ENCODE measurements around the gene ELAVL3.
"Not testable (repeated sequence)": the region's sequence is repeated elsewhere in the genome, so short reads cannot be mapped to it uniquely, and the experiment has no call there.

ELAVL3 gene

GRCh38 chr19:11485245-11485837, 4.5 kb upstream of the ELAVL3 start:
- H3K27me3 ChIP-seq (ENCODE audit: insufficient read depth, low read length), result peaks cover 21% of the 10 kb centered on the region
- H3K4me3 ChIP-seq (ENCODE audit: low read length), result no peak overlapping the region
- H3K9me3 ChIP-seq (ENCODE audit: insufficient read depth, low read depth, low read length), result no peaks in the 10 kb centered on the region
- 88% methylated on average over 13 of the region's 13 CpGs for WGBS
- H3K4me1 ChIP-seq (ENCODE audit: insufficient read depth, low read length), result no peaks in the 10 kb centered on the region; the same call in 1 of the 2 replicates
- H3K9ac ChIP-seq (ENCODE audit: low read depth, low read length), result no peak overlapping the region
- H3K36me3 ChIP-seq (ENCODE audit: insufficient read depth, low read length), result no peaks in the 10 kb centered on the region
- no peak overlapping the region for H3K27ac ChIP-seq (ENCODE audit: low read depth, low read length)

- no peak overlapping the region for H3K4me3 ChIP-seq (ENCODE audit: low read length)
- no peaks in the 10 kb centered on the region; the same call in 1 of the 2 replicates for H3K4me1 ChIP-seq (ENCODE audit: insufficient read depth, low read length)
- no peak overlapping the region for H3K27ac ChIP-seq (ENCODE audit: low read depth, low read length)
- no peak overlapping the region for H3K9ac ChIP-seq (ENCODE audit: low read depth, low read length)
- no peaks in the 10 kb centered on the region for H3K36me3 ChIP-seq (ENCODE audit: insufficient read depth, low read length)
- H3K9me3 ChIP-seq (ENCODE audit: insufficient read depth, low read depth, low read length), result no peaks in the 10 kb centered on the region
- peaks cover 39% of the 10 kb centered on the region for H3K27me3 ChIP-seq (ENCODE audit: insufficient read depth, low read length)
- 93% methylated on average over 57 of the region's 57 CpGs for WGBS
Observed at GRCh38 chr19:11483366-11484111, 2.7 kb upstream of the ELAVL3 start.

GRCh38 chr19:11482384-11483050, 1.7 kb upstream of the ELAVL3 start:
- Histone ChIP-seq H3K4me3 (ENCODE audit: low read length) (peak overlapping the region; percentile 42), H3K4me1 (ENCODE audit: insufficient read depth, low read length) (no peaks in the 10 kb centered on the region; the same call in 1 of the 2 replicates), H3K9me3 (ENCODE audit: insufficient read depth, low read depth, low read length) (no peaks in the 10 kb centered on the region), H3K36me3 (ENCODE audit: insufficient read depth, low read length) (no peaks in the 10 kb centered on the region), H3K27me3 (ENCODE audit: insufficient read depth, low read length) (peaks cover 46% of the 10 kb centered on the region), H3K9ac (ENCODE audit: low read depth, low read length) (no peak overlapping the region), H3K27ac (ENCODE audit: low read depth, low read length) (no peak overlapping the region; the same call in 1 of the 2 replicates)
- 4% methylated on average over 58 of the region's 58 CpGs for WGBS

DNA sequence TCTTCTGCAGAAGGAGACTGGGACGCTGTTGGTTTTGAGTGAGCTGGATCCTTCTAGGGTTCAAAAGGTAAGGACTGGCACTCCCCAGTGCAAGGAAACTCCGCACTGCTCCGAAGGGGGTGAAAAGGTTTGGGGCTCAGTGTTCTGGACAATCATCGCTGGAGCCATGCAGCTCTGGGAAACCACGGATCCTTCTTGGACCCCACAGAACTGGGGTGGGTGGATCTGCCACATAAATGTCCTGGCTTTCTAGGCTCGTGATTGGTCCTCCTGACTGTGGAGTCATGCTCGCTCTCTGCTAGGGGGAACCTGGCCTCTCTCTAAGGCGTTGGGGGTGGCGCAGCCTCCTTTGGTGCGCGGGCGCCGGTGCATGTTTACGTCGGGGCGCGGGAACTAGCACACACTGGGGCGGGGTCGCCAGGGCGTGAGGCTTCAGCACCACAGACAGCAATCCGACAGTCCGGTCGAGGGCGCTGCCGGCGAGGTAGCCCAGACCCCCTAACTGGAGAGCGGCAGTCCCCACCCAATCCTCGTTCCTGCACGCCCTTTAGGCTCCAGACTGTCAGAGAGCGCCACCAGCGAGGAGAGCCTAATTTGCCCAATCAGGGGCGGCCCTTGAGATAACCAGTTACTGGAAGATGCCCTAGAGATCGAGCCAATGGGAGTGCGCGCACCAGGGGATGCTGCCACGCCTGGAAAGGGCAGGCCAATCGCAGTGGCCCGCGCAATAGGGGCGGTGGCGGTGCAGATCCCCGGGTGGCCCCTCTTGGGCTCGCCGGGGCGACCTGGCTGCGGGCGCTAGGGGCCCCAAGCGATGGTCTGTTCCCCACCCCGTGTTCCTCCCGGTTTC, 913 bp upstream of the ELAVL3 start:
- Histone ChIP-seq H3K9me3 (ENCODE audit: insufficient read depth, low read depth, low read length) (no peaks in the 10 kb centered on the region), H3K27ac (ENCODE audit: low read depth, low read length) (no peak overlapping the region; the same call in 1 of the 2 replicates), H3K36me3 (ENCODE audit: insufficient read depth, low read length) (no peaks in the 10 kb centered on the region), H3K27me3 (ENCODE audit: insufficient read depth, low read length) (peaks cover 46% of the 10 kb centered on the region), H3K9ac (ENCODE audit: low read depth, low read length) (no peak overlapping the region), H3K4me1 (ENCODE audit: insufficient read depth, low read length) (no peaks in the 10 kb centered on the region; the same call in 1 of the 2 replicates), H3K4me3 (ENCODE audit: low read length) (peak overlapping the region; percentile 42)
- 11% methylated on average over 50 of the region's 50 CpGs for WGBS

- peaks cover 46% of the 10 kb centered on the region for H3K27me3 ChIP-seq (ENCODE audit: insufficient read depth, low read length)
- H3K4me1 ChIP-seq (ENCODE audit: insufficient read depth, low read length), result no peaks in the 10 kb centered on the region; the same call in 1 of the 2 replicates
- no peaks in the 10 kb centered on the region for H3K36me3 ChIP-seq (ENCODE audit: insufficient read depth, low read length)
- H3K9me3 ChIP-seq (ENCODE audit: insufficient read depth, low read depth, low read length), result no peaks in the 10 kb centered on the region
- peak overlapping the region; percentile 32; the same call in 1 of the 2 replicates for H3K4me3 ChIP-seq (ENCODE audit: low read length)
- WGBS, result 12% methylated on average over 86 of the region's 86 CpGs
- H3K27ac ChIP-seq (ENCODE audit: low read depth, low read length), result no peak overlapping the region
- no peak overlapping the region for H3K9ac ChIP-seq (ENCODE audit: low read depth, low read length)
Observed at GRCh38 chr19:11479898-11480714, 740 bp downstream of the ELAVL3 start.

DNA sequence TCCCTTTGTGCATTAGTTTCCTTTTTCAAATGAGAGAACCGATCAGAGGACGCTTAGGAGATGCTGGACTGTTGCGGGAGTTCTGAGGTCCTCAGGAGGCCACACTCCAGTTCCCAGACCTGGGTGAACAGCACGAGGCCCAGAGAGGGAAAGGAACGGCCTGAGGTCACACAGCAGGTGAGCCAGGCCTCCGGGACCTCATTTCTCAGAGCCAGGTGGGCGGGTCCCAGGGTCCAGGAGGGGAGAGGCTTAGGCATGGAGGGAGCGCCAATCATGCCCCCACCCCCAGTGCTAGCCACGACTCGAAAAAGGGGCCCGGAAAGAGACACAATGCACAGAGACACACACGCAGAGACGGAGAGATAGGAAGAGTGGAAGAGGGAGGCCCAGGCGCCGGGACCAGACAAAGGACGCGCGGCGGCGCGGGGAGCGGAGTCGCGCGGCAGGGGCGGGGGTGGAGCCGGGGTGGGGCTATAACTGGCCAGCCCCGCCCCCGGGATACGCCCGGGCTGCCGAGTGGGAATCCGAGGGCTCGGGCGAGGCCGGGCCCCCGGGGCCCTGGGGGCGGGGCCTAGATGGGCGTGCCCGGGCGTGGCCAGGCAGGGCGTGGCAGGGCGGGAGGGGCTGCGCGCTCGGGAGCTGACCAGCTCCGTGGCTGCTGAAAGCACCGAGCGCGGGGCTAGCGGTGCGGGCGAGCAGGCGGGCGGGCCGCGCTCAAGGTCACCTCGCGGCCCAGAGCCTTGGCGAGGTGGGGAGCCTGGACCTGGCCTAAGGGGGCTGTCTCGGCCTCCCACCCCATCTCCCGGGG, 1.6 kb downstream of the ELAVL3 start:
- H3K36me3 ChIP-seq (ENCODE audit: insufficient read depth, low read length), result no peaks in the 10 kb centered on the region
- H3K27me3 ChIP-seq (ENCODE audit: insufficient read depth, low read length), result peaks cover 46% of the 10 kb centered on the region
- H3K9ac ChIP-seq (ENCODE audit: low read depth, low read length), result no peak overlapping the region; the same call in 1 of the 2 replicates
- no peaks in the 10 kb centered on the region for H3K9me3 ChIP-seq (ENCODE audit: insufficient read depth, low read depth, low read length)
- no peak overlapping the region for H3K27ac ChIP-seq (ENCODE audit: low read depth, low read length)
- no peaks in the 10 kb centered on the region; the same call in 1 of the 2 replicates for H3K4me1 ChIP-seq (ENCODE audit: insufficient read depth, low read length)
- H3K4me3 ChIP-seq (ENCODE audit: low read length), result peak overlapping the region; percentile 55
- 11% methylated on average over 62 of the region's 62 CpGs for WGBS

DNA sequence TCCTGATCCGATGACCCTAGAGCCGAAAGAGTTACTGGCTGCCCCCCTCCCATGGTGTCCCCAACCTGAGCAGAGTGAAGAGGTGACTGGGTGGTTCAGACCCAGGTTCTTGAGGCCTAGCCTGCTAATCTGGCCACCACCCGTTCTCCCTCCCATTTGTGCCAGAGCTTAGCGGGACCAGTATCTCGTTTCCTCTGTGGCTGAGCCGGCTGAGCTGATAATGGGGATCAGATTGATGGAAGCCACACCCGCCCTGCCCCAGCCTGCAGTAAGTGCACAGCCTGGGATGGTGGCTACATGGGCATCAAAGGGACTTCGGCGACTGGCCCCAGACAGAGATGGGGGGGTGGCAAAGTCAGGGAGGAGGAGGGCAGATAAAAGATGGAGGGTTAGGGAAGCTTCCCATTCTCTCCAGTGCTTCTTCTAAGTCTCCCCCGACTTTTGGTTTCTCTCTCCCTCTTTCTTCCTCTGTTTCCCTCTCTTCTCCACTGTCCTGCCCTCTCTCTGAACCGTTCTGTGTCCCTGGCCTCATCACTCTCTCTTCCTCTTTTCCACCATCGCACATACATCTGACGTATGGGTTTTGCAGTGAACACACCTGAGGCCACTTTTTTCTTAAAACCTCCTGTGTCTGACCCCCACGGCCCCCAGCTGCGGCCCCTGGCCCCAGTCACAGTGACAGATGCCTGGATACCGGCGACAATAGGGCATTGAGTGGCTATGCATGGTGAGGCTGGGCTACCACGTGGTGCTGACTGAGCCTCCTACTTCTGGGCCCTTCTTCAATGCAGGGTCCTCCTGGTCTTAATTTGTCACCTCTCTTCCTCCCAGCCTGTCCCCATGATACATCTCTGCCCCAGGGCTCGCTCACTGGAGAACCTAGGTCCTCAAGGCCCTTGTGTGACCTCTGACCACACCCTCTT, 2.4 kb downstream of the ELAVL3 start:
- Histone ChIP-seq H3K4me1 (ENCODE audit: insufficient read depth, low read length) (no peaks in the 10 kb centered on the region; the same call in 1 of the 2 replicates), H3K36me3 (ENCODE audit: insufficient read depth, low read length) (no peaks in the 10 kb centered on the region), H3K27ac (ENCODE audit: low read depth, low read length) (no peak overlapping the region), H3K4me3 (ENCODE audit: low read length) (no peak overlapping the region), H3K27me3 (ENCODE audit: insufficient read depth, low read length) (peaks cover 46% of the 10 kb centered on the region), H3K9ac (ENCODE audit: low read depth, low read length) (no peak overlapping the region), H3K9me3 (ENCODE audit: insufficient read depth, low read depth, low read length) (no peaks in the 10 kb centered on the region)
- WGBS, result 81% methylated on average over 19 of the region's 19 CpGs

DNA sequence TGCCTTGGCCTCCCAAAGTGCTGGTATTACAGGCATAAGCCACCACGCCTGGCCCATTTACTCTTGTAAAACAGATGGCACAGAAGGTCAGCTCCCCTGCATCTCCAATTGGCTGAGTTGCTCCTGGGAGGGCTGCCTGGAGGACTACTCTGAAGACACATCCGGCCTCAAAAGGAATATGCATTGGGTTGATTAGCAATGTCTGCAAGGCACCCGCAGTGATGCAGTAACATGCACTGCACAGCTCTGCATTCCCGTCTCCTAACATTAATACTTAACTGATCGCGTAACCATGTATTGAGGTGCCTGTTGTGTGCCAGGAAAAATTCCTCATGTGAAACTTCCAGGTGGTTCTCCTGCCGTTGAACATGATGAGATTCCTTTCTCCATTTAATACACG, 5.0 kb downstream of the ELAVL3 start:
- Histone ChIP-seq H3K4me1 (ENCODE audit: insufficient read depth, low read length) (no peaks in the 10 kb centered on the region), H3K36me3 (ENCODE audit: insufficient read depth, low read length) (no peaks in the 10 kb centered on the region), H3K27ac (ENCODE audit: low read depth, low read length) (no peak overlapping the region), H3K27me3 (ENCODE audit: insufficient read depth, low read length) (peaks cover 29% of the 10 kb centered on the region), H3K9me3 (ENCODE audit: insufficient read depth, low read depth, low read length) (no peaks in the 10 kb centered on the region), H3K4me3 (ENCODE audit: low read length) (no peak overlapping the region), H3K9ac (ENCODE audit: low read depth, low read length) (no peak overlapping the region)
- 84% methylated on average over 8 of the region's 8 CpGs for WGBS

DNA sequence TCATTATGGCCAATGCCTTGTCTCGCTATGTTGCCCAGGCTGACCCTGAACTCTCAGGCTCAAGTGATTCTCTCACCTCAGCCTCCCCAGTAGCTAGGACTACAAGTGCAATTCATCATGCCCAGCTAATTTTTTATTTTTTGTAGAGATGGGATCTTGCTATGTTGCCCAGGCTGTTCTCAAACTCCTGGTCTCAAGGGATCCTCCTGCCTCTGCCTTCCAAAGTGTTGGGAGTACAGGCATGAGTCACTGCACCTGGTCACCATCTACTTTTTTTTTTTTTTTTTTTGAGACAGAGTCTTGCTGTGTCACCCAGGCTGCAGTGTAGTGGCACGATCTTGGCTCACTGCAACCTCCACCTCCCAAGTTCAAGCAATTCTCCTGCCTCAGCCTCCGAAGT, 5.5 kb downstream of the ELAVL3 start:
- not testable (repeated sequence) for H3K9ac ChIP-seq (ENCODE audit: low read depth, low read length); H3K4me1 ChIP-seq (ENCODE audit: insufficient read depth, low read length); H3K36me3 ChIP-seq (ENCODE audit: insufficient read depth, low read length); H3K4me3 ChIP-seq (ENCODE audit: low read length); H3K9me3 ChIP-seq (ENCODE audit: insufficient read depth, low read depth, low read length); H3K27ac ChIP-seq (ENCODE audit: low read depth, low read length)
- peaks cover 25% of the 10 kb centered on the region for H3K27me3 ChIP-seq (ENCODE audit: insufficient read depth, low read length)
- WGBS, result 94% methylated on average over 3 of the region's 3 CpGs

Measured in HUES64 (cell line).